ENCODE results near the gene TPCN1.

TPCN1 gene

GRCh38 chr12:113347892-113348291 is 126.6 kb downstream of the TPCN1 start:
- no peak overlapping the region for H3K4me3 ChIP-seq (ENCODE audit: low read depth, low read length)
- H3K9me3 ChIP-seq (ENCODE audit: control insufficient read depth, insufficient read depth, low read depth, low read length) = no peaks in the 10 kb centered on the region
- no peaks in the 10 kb centered on the region for H3K4me1 ChIP-seq (ENCODE audit: control insufficient read depth, insufficient read depth, low read length)
- POLR2A ChIA-PET = no interaction called here
- H3K27ac ChIP-seq (ENCODE audit: extremely low read depth, low read depth, low read length) = no peak overlapping the region
- TF ChIP-seq ZNF692 (tag by site-specific recombination; IDR thresholded peaks at IDR 0.05) = no peak
- no peak for TF ChIP-seq KLF1 (tag by site-specific recombination; IDR thresholded peaks at IDR 0.05)
- no peak for TF ChIP-seq SP2 (tag by site-specific recombination; IDR thresholded peaks at IDR 0.05)
- H3K36me3 ChIP-seq (ENCODE audit: control insufficient read depth in 2 of 2, insufficient read depth in 1 of 2, low read length in 2 of 2) = no peaks in the 10 kb centered on the region
- CTCF ChIA-PET = interaction anchor here (1.0 kb wide), 1 partner anchor 9 kb away, joined by 3 read pairs; no protein-coding TSS in a partner anchor

All from HEK293 (cell line).